Measurements from ENCODE around the gene KREMEN2. TPM values are rescaled to one million over a fixed set of nuclear protein-coding genes. Genes with fewer than 3 reads are reported as not detected.
A peak's percentile ranks its signal among the peaks of the same experiment; 100 is the strongest.

KREMEN2 gene
- polyA plus RNA-seq, 3 donors: 0.09 TPM; not detected in 2

GRCh38 chr16:3014971-3015370 lies 50.9 kb downstream of the KREMEN2 start:
- no peak overlapping the region for H3K9ac ChIP-seq (ENCODE audit: insufficient read depth, low read length, poor library complexity, severe bottlenecking)
- H3K27me3 ChIP-seq (ENCODE audit: control insufficient read depth in 2 of 2, insufficient read depth in 2 of 2, low read length in 2 of 2): peaks cover 0 to 51% of the 10 kb centered on the region in 2 donors
- H3K4me1 ChIP-seq (ENCODE audit: control insufficient read depth in 1 of 2, insufficient read depth in 2 of 2, low read length in 2 of 2): peaks cover 15 to 19% of the 10 kb centered on the region in 2 donors
- DNase-seq: no peak
- H2AFZ ChIP-seq (ENCODE audit: insufficient read depth, low read depth, low read length, poor library complexity, severe bottlenecking): no peak overlapping the region
- no peak overlapping the region for H3K27ac Mint-ChIP-seq
- H3K27ac ChIP-seq (ENCODE audit: low read depth in 1 of 2, low read length in 2 of 2): no peak overlapping the region
- no peak overlapping the region for H3K4me2 ChIP-seq (replicated peaks; ENCODE audit: extremely low read depth, low read length, poor library complexity, severe bottlenecking)
- H3K36me3 Mint-ChIP-seq: no peaks in the 10 kb centered on the region
- H3K36me3 ChIP-seq (replicated peaks in 1 of 2; ENCODE audit: control insufficient read depth in 1 of 2, insufficient read depth in 2 of 2, low read length in 2 of 2): no peaks in the 10 kb centered on the region
- H3K4me3 ChIP-seq (replicated peaks in 1 of 3; ENCODE audit: low read depth in 2 of 3, low read length in 3 of 3): no peak overlapping the region
- H3K9me3 ChIP-seq (replicated peaks in 1 of 2; ENCODE audit: control insufficient read depth in 1 of 2, insufficient read depth in 1 of 2, low read length in 2 of 2): no peaks in the 10 kb centered on the region
- intact Hi-C loops (cut with micrococcal nuclease): loop anchor here in 1 of 2 donors (2.0 kb wide), 1 partner anchor 14 kb away; no protein-coding TSS in a partner anchor
- TF ChIP-seq CTCF (IDR thresholded peaks at IDR 0.05): no peak
- WGBS (ENCODE audit: insufficient coverage): 94% methylated on average over 2 of the region's 6 CpGs
- no peaks in the 10 kb centered on the region for H3K79me2 ChIP-seq (ENCODE audit: insufficient read depth, low read length)
- H3K4me3 Mint-ChIP-seq: no peak overlapping the region
- no peaks in the 10 kb centered on the region for H4K20me1 ChIP-seq (ENCODE audit: insufficient read depth, low read length)
- peaks cover 18% of the 10 kb centered on the region for H3K4me1 Mint-ChIP-seq
- peaks cover 0 to 3% (median 0%) of the 10 kb centered on the region in 7 donors for H3K9me3 Mint-ChIP-seq
- peaks cover 47 to 69% (median 54%) of the 10 kb centered on the region in 3 donors for H3K27me3 Mint-ChIP-seq (ENCODE audit: low read depth in 3 of 3)

- peaks cover 0 to 4% (median 0%) of the 10 kb centered on the region in 7 donors for H3K9me3 Mint-ChIP-seq
- H4K20me1 ChIP-seq (ENCODE audit: insufficient read depth, low read length): peaks cover 6% of the 10 kb centered on the region
- H3K79me2 ChIP-seq (ENCODE audit: insufficient read depth, low read length): no peaks in the 10 kb centered on the region
- no peak for TF ChIP-seq CTCF (IDR thresholded peaks at IDR 0.05)
- no peak for DNase-seq
- peaks cover 0 to 51% of the 10 kb centered on the region in 2 donors for H3K27me3 ChIP-seq (ENCODE audit: control insufficient read depth in 2 of 2, insufficient read depth in 2 of 2, low read length in 2 of 2)
- intact Hi-C loops (cut with micrococcal nuclease): loop anchor here in 1 of 2 donors (2.0 kb wide), 1 partner anchor 15 kb away; no protein-coding TSS in a partner anchor
- no peak overlapping the region for H3K9ac ChIP-seq (ENCODE audit: insufficient read depth, low read length, poor library complexity, severe bottlenecking)
- H3K36me3 Mint-ChIP-seq: no peaks in the 10 kb centered on the region
- no peaks in the 10 kb centered on the region for H3K9me3 ChIP-seq (replicated peaks in 1 of 2; ENCODE audit: control insufficient read depth in 1 of 2, insufficient read depth in 1 of 2, low read length in 2 of 2)
- peaks cover 23 to 27% of the 10 kb centered on the region in 2 donors for H3K4me1 ChIP-seq (ENCODE audit: control insufficient read depth in 1 of 2, insufficient read depth in 2 of 2, low read length in 2 of 2)
- H3K4me2 ChIP-seq (replicated peaks; ENCODE audit: extremely low read depth, low read length, poor library complexity, severe bottlenecking): no peak overlapping the region
- no peaks in the 10 kb centered on the region for H3K36me3 ChIP-seq (replicated peaks in 1 of 2; ENCODE audit: control insufficient read depth in 1 of 2, insufficient read depth in 2 of 2, low read length in 2 of 2)
- H3K4me3 Mint-ChIP-seq: no peak overlapping the region
- H2AFZ ChIP-seq (ENCODE audit: insufficient read depth, low read depth, low read length, poor library complexity, severe bottlenecking): no peak overlapping the region
- peak overlapping the region in 1 of 7 donors; percentile 27 for H3K27ac Mint-ChIP-seq
- H3K27ac ChIP-seq (ENCODE audit: low read depth in 1 of 2, low read length in 2 of 2): no peak overlapping the region
- H3K27me3 Mint-ChIP-seq (ENCODE audit: low read depth in 3 of 3): peaks cover 45 to 70% (median 54%) of the 10 kb centered on the region in 3 donors
- 98% methylated on average over 9 of the region's 13 CpGs for WGBS (ENCODE audit: insufficient coverage)
- peaks cover 22% of the 10 kb centered on the region for H3K4me1 Mint-ChIP-seq
- no peak overlapping the region for H3K4me3 ChIP-seq (replicated peaks in 1 of 3; ENCODE audit: low read depth in 2 of 3, low read length in 3 of 3)
These were observed 51.9 kb downstream of the KREMEN2 start for GRCh38 chr16:3015865-3016521.
